Liver (tissue), 9 donors: ENCODE results near the gene IARS2. TPM values are rescaled to one million over a fixed set of nuclear protein-coding genes. Genes with fewer than 3 reads are reported as not detected.

Source experiments
- DNase-seq: peaks from one replicate; pipeline ENCODE4 v3.0.0-alpha.2; 2017; ENCODE audit warnings: low spot score
- H3K27ac ChIP-seq, 2 donors: one replicate each; pipeline ENCODE4 v1.7.0; 2013; ENCODE audit warnings: inconsistent platforms in 2 of 2, low read length in 2 of 2, control low read depth in 1 of 2, low read depth in 1 of 2, mild to moderate bottlenecking in 1 of 2
- H3K27me3 ChIP-seq, 4 donors: one replicate each; pipeline versions ENCODE4 v1.6.1 to v1.7.0; 2013; ENCODE audit warnings: low read length in 3 of 4, inconsistent platforms in 1 of 4, mild to moderate bottlenecking in 1 of 4, moderate library complexity in 1 of 4; ENCODE audit not compliant: control insufficient read depth in 4 of 4, insufficient read depth in 4 of 4
- H3K36me3 ChIP-seq, 4 donors: one replicate each; pipeline versions ENCODE4 v1.6.1 to v1.7.0; 2013; ENCODE audit warnings: low read length in 3 of 4, mild to moderate bottlenecking in 3 of 4, low read depth in 1 of 4, moderate library complexity in 1 of 4; ENCODE audit not compliant: control insufficient read depth in 4 of 4, insufficient read depth in 3 of 4
- H3K4me1 ChIP-seq, 4 donors: one replicate each; pipeline versions ENCODE4 v1.6.1 to v1.7.0; 2013; ENCODE audit warnings: low read length in 3 of 4, mild to moderate bottlenecking in 3 of 4, moderate library complexity in 1 of 4; ENCODE audit not compliant: control insufficient read depth in 4 of 4, insufficient read depth in 4 of 4
- H3K4me3 ChIP-seq, 3 donors: one replicate each; pipeline versions ENCODE4 v1.6.1 to v1.7.0; 2013; ENCODE audit warnings: low read length in 3 of 3, control low read depth in 1 of 3, low read depth in 1 of 3, mild to moderate bottlenecking in 1 of 3
- H3K9ac ChIP-seq, 2 donors: one replicate each; pipeline ENCODE4 v1.7.0; 2013; ENCODE audit warnings: low read length in 2 of 2, mild to moderate bottlenecking in 2 of 2, moderate library complexity in 2 of 2, control low read depth in 1 of 2, low read depth in 1 of 2
- H3K9me3 ChIP-seq, 4 donors: one replicate each; pipeline versions ENCODE4 v1.6.1 to v1.7.0; 2013; ENCODE audit warnings: low read length in 3 of 4; ENCODE audit not compliant: control insufficient read depth in 4 of 4
- ATF3 ChIP-seq: IDR thresholded peaks from 2 replicates; pipeline ENCODE4 v1.6.1; 2016; ENCODE audit warnings: antibody characterized with exemption
- CTCF ChIP-seq: fragments of 150-350 bp; IDR thresholded peaks from 2 replicates; pipeline ENCODE4 v1.5.1; 2017; ENCODE audit warnings: improper control_type of control experiment, low read depth, low read length; ENCODE audit not compliant: missing input control
- EGR1 ChIP-seq, 2 donors: IDR thresholded peaks; 2 replicates each; pipeline ENCODE4 v1.6.1; 2016 to 2018; ENCODE audit warnings: antibody characterized with exemption in 2 of 2, low read depth in 2 of 2
- FOXA1 ChIP-seq: IDR thresholded peaks from 2 replicates; pipeline ENCODE4 v1.6.1; 2016; ENCODE audit warnings: antibody characterized with exemption
- FOXA2 ChIP-seq: IDR thresholded peaks from 2 replicates; pipeline ENCODE4 v1.6.1; 2016; ENCODE audit warnings: antibody characterized with exemption
- GABPA ChIP-seq, 2 donors: IDR thresholded peaks in 1 of 2; conservative IDR thresholded peaks in 1 of 2; 2 replicates each; pipeline ENCODE4 v1.6.1; 2016; ENCODE audit warnings: antibody characterized with exemption in 2 of 2, mild to moderate bottlenecking in 1 of 2, moderate library complexity in 1 of 2
- HNF4A ChIP-seq, 2 donors: conservative IDR thresholded peaks; 2 replicates each; pipeline ENCODE4 v1.6.1; 2016; ENCODE audit warnings: antibody characterized with exemption in 2 of 2, mild to moderate bottlenecking in 2 of 2
- JUND ChIP-seq, 2 donors: IDR thresholded peaks; 2 replicates each; pipeline ENCODE4 v1.6.1; 2016; ENCODE audit warnings: antibody characterized with exemption in 2 of 2
- MAX ChIP-seq: IDR thresholded peaks from 2 replicates; pipeline ENCODE4 v1.6.1; 2016; ENCODE audit warnings: antibody characterized with exemption
- NR2F2 ChIP-seq: IDR thresholded peaks from 2 replicates; pipeline ENCODE4 v1.6.1; 2016; ENCODE audit warnings: antibody characterized with exemption
- RAD21 ChIP-seq, 2 donors: IDR thresholded peaks; 2 replicates each; pipeline ENCODE4 v1.6.1; 2016; ENCODE audit warnings: antibody characterized with exemption in 2 of 2, mild to moderate bottlenecking in 2 of 2
- REST ChIP-seq: IDR thresholded peaks from 2 replicates; pipeline ENCODE4 v1.6.1; 2016; ENCODE audit warnings: antibody characterized with exemption, mild to moderate bottlenecking
- RXRA ChIP-seq, 2 donors: IDR thresholded peaks; 2 replicates each; pipeline ENCODE4 v1.6.1; 2017 to 2018; ENCODE audit warnings: antibody characterized with exemption in 2 of 2, mild to moderate bottlenecking in 1 of 2
- SP1 ChIP-seq: IDR thresholded peaks from 2 replicates; pipeline ENCODE4 v1.6.1; 2018; ENCODE audit warnings: antibody characterized with exemption, mild to moderate bottlenecking
- TAF1 ChIP-seq: conservative IDR thresholded peaks from 2 replicates; pipeline ENCODE4 v1.6.1; 2016; ENCODE audit warnings: antibody characterized with exemption, mild to moderate bottlenecking
- YY1 ChIP-seq: IDR thresholded peaks from 2 replicates; pipeline ENCODE4 v1.6.1; 2016; ENCODE audit warnings: antibody characterized with exemption, mild to moderate bottlenecking
- ZBTB33 ChIP-seq: IDR thresholded peaks from 2 replicates; pipeline ENCODE4 v1.6.1; 2016; ENCODE audit warnings: antibody characterized with exemption
- WGBS: extraction: QIAGEN DNeasy Blood & Tissue Kit; methylation state at CpG from one replicate; pipeline ENCODE4 v1.1.7; 2013; 5-methylcytosine and 5-hydroxymethylcytosine counted together
- polyA plus RNA-seq, 2 donors: library from polyadenylated mRNA; stranded (reverse) in 1 of 2; unstranded in 1 of 2; fragments of 200-250 nt in 1 of 2; fragments of >200 nt in 1 of 2; fragmentation: Nextera tagmentation in 1 of 2; extraction: Ambion mirVana in 1 of 2; gene quantifications; one replicate each; pipeline versions ENCODE4 v1.2.1 to v1.2.3, GENCODE V29; 2013 to 2015
- total RNA-seq, 2 donors: library from RNA; depleted of rRNA; stranded (reverse); fragments of >200 nt; gene quantifications; one replicate each; pipeline ENCODE4 v1.2.3, GENCODE V29; 2014
- donor health status: healthy.
- donor health status: healthy.
- donor health status: healthy.
- donor health status: healthy.
- donor health status: healthy.

IARS2 gene
- total and polyA plus RNA-seq, 4 donors: 31.8 to 53.8 (median 44.2) TPM

GRCh38 chr1:220184506-220184905 lies 90.6 kb downstream of the IARS2 start:
- H3K27me3 ChIP-seq: no peaks in the 10 kb centered on the region

GRCh38 chr1:220186752-220187151 lies 92.8 kb downstream of the IARS2 start:
- H3K27me3 ChIP-seq: no peaks in the 10 kb centered on the region
- no peak for DNase-seq
- H3K4me1 ChIP-seq: no peaks in the 10 kb centered on the region
- no peak overlapping the region for H3K9ac ChIP-seq
- TF ChIP-seq HNF4A (conservative IDR thresholded peaks at IDR 0.05) (no peak), NR2F2 (no peak), REST (no peak), SP1 (no peak), TAF1 (no peak), FOXA2 (no peak), EGR1 (IDR thresholded peaks at IDR 0.05; ENCODE audit: low read depth in 2 of 2) (no peak), YY1 (no peak)
- WGBS: 96% methylated on average over 2 of the region's 2 CpGs
- H3K9me3 ChIP-seq: no peaks in the 10 kb centered on the region
- H3K36me3 ChIP-seq: peaks cover 2 to 31% (median 21%) of the 10 kb centered on the region in 4 donors
- H3K27ac ChIP-seq: no peak overlapping the region
- no peak overlapping the region for H3K4me3 ChIP-seq

More at GRCh38 chr1:220184506-220184905, 90.6 kb downstream of the IARS2 start:
- TF ChIP-seq CTCF: no peak
- TF ChIP-seq NR2F2: no peak
- TF ChIP-seq RXRA (IDR thresholded peaks at IDR 0.05): no peak
- TF ChIP-seq FOXA2: no peak
- no peak for TF ChIP-seq FOXA1
- no peak for TF ChIP-seq ATF3
- no peak for TF ChIP-seq YY1
- no peak for TF ChIP-seq MAX
- no peaks in the 10 kb centered on the region for H3K4me1 ChIP-seq
- H3K27ac ChIP-seq: no peak overlapping the region
- 97% methylated on average over 1 of the region's 1 CpG for WGBS
- H3K36me3 ChIP-seq: peaks cover 3 to 31% (median 21%) of the 10 kb centered on the region in 4 donors
- no peaks in the 10 kb centered on the region for H3K9me3 ChIP-seq
- no peak for DNase-seq
- H3K4me3 ChIP-seq: no peak overlapping the region
- H3K9ac ChIP-seq: no peak overlapping the region

GRCh38 chr1:220188538-220188937 lies 94.6 kb downstream of the IARS2 start:
- H3K27ac ChIP-seq: no peak overlapping the region
- DNase-seq: no peak
- no peak for TF ChIP-seq HNF4A (conservative IDR thresholded peaks at IDR 0.05)
- TF ChIP-seq ATF3: no peak
- TF ChIP-seq EGR1 (IDR thresholded peaks at IDR 0.05; ENCODE audit: low read depth in 2 of 2): no peak
- TF ChIP-seq RAD21 (IDR thresholded peaks at IDR 0.05): no peak
- no peak for TF ChIP-seq NR2F2
- no peak for TF ChIP-seq RXRA (IDR thresholded peaks at IDR 0.05)
- TF ChIP-seq JUND (IDR thresholded peaks at IDR 0.05): no peak
- TF ChIP-seq GABPA (IDR thresholded peaks at IDR 0.05 in 1 of 2, conservative IDR thresholded peaks at IDR 0.05 in 1 of 2): no peak
- TF ChIP-seq CTCF: no peak
- TF ChIP-seq ZBTB33: no peak
- no peaks in the 10 kb centered on the region for H3K4me1 ChIP-seq
- H3K27me3 ChIP-seq: no peaks in the 10 kb centered on the region
- no peak overlapping the region for H3K4me3 ChIP-seq
- H3K36me3 ChIP-seq: peaks cover 2 to 41% (median 30%) of the 10 kb centered on the region in 4 donors
- 96% methylated on average over 2 of the region's 2 CpGs for WGBS
- no peak overlapping the region for H3K9ac ChIP-seq
- no peaks in the 10 kb centered on the region for H3K9me3 ChIP-seq
